ENCODE measurements around the gene CLMN.
"Not testable (repeated sequence)": the region's sequence is repeated elsewhere in the genome, so short reads cannot be mapped to it uniquely, and the experiment has no call there.

Gene CLMN

DNA sequence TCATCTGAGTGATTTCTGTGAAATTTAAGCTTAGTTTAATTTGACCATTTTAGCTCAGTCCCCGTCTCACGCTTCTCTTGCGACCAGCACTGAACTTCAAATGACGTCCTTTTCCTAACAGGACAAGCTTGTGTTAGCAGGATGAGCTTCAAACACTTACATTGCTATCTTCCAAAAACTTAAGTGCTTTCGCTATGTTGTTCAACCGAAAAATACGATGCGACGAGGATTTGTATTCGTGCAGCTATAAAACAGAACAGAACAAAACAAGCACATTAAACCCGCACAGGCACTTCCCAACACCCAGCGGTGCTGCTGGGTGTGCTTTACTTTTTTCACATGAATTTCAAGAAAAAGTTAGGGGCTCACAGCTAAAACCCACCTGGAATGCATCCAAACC, 98.2 kb downstream of the CLMN start:
- no peak for DNase-seq (ENCODE audit: low read depth in 2 of 2)

- no peak for DNase-seq (ENCODE audit: low read depth in 2 of 2)
These were observed 99.0 kb downstream of the CLMN start for GRCh38 chr14:95220663-95221231.

GRCh38 chr14:95218472-95219193, 101.1 kb downstream of the CLMN start:
- no peak for DNase-seq (ENCODE audit: low read depth in 2 of 2)

DNA sequence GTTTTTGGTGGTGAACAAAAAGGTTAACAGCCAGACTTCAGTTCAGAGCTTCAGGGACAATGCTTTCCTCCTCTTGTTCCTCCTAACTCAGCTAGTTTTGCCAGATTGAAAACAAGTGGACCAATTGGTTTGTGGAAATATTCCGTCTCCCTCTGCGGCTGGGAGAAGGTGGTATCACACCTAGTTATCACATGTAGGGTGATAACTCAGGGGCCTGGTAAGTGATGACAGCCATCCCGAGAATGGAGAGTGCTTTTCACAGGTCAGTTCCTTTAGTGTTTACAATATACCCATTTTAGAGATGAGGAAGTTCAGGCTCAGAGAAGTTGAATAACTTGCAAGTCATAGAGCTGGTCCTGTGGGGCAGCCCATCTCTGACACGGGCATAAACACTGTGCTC, 101.7 kb downstream of the CLMN start:
- no peak for DNase-seq (ENCODE audit: low read depth in 2 of 2)

DNA sequence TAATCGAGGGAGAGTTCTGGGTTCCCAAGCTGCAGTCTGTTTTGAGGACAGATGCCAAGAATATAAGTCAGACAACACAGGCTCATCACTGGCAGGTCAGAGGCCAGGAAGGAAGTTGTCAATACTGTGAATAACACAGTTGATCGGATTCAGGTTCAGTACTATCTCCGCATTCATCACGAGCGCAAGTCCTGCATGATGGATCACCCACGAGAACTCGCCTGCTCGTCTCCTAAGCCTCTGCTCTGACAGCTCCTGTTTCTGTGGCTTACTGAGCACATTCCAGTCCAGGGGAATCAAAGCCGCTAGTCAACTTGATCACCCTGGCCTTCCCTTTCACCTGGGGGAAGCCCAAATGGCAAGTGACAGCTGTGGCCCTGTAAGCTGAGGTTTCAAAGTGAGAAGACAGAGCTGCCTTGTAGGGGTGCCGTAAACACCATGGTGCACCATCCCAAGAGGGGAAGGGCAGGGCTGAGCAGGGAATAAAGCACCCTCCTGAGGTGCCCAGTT, 102.3 kb downstream of the CLMN start:
- DNase-seq (ENCODE audit: low read depth in 2 of 2), result no peak

DNA sequence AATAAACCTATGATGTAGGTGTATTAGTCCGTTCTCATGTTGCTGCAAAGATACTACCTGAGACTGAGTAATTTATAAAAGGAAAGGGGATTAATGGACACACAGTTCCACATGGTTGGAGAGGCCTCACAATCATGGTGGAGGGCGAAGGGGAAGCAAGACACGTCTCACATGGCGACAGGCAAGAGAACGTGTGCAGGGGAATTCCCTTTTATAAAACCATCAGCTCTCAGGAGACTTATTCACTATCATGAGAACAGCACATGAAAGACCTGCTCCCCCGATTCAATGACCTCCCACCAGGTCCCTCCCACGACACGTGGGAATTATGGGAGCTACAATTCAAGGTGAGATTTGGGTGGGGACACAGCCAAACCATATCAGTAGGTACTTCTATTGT, 103.7 kb downstream of the CLMN start:
- no peak for DNase-seq (ENCODE audit: low read depth in 2 of 2)

DNA sequence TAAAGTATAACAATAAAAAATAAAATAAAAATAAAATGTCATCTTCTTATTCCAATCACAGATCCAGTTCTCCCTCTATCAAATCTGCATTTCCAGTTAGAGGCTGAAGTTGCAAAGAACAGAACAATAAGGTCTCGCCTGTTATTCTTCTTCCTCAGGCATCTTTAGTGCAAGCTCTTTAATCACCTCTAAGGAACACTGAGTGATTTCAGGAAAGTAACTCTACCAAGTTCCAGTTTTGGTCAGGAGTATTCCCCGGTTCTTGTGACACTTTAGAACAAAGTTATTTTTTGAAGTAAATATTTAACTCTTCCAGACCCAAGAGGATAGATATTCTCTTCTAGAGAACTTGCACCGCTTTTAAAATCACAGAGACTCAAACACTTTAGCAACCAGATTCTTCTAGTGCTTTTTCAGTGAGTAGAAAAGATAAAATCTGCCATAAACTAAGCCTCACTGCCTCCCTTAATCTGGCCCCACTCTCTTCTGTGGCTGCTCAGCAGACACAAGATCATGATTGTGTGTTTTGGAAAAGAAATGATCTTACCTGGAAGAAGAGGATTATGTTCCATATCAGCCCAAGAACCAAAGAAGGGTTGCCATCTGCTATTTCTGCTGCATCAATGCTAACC, 104.5 kb downstream of the CLMN start:
- DNase-seq (ENCODE audit: low read depth in 2 of 2), result no peak

DNA sequence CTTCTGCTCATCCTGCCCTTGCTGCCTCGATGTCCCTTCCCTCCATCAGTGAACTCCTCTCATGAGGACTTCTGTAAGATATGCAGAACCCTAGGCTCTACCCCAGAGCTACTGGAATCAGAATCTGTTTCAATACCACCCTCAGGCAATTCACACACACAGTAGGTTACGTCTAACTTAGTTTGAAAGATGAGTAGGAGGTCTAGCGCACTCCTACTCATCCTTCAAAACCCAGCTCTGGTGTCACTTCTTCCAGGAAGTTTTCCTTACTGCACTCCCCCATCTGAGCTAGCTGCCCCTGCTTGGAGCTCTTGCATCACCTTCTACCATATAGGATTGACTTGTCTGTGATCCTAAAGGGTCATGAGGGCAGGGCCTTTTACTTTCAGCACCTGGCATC, 105.9 kb downstream of the CLMN start:
- no peak for DNase-seq (ENCODE audit: low read depth in 2 of 2)

- no peak for DNase-seq (ENCODE audit: low read depth in 2 of 2)
These were observed 107.8 kb downstream of the CLMN start for GRCh38 chr14:95211721-95212504.

DNA sequence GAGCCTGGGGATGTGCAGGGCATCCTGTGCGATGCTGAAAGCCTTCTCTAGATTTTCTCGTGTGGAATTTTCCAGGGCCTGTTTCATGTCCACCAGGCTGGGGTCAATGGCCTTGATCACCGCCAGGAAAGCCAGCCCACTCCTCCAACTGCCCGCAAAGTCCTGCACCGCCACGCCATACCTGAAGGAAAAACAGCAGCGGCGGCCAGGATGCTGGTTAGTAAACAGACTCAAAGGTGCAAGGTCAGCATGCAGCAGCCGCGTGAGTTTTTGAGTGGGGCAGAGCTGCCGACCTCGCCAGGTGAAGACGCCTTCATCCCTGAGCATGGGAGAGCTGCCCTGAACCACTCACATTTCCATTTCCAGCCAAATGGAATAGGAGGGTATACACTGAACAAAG, 109.0 kb downstream of the CLMN start:
- no peak for DNase-seq (ENCODE audit: low read depth in 2 of 2)

DNA sequence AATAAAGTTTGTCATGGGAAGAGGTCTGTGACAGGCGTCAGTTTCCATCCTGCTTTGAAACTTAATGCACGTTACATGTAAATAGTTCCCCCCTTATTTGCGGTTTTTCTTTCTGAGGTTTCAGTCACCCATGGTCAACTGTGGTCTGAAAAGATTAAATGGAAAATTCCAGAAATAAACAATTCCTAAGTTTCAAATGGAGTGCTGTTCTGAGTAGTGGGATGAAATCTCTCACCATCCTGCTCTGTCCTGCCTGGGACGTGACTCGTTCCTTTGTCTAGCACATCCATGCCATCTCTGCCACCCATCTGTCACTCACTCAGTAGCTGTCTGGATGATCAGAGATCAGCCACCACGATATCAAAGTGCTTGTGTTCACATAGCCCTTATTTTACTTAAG, 111.1 kb downstream of the CLMN start:
- no peak for DNase-seq (ENCODE audit: low read depth in 2 of 2)

- no peak for DNase-seq (ENCODE audit: low read depth in 2 of 2)
These were observed 112.1 kb downstream of the CLMN start for GRCh38 chr14:95207475-95208233.

GRCh38 chr14:95206534-95206933, 113.2 kb downstream of the CLMN start:
- DNase-seq (ENCODE audit: low read depth in 2 of 2), result no peak

- DNase-seq (ENCODE audit: low read depth in 2 of 2), result no peak
These were observed 115.0 kb downstream of the CLMN start for GRCh38 chr14:95204705-95205104.

GRCh38 chr14:95201745-95202144, 118.0 kb downstream of the CLMN start:
- DNase-seq (ENCODE audit: low read depth in 2 of 2), result not testable (repeated sequence)

DNA sequence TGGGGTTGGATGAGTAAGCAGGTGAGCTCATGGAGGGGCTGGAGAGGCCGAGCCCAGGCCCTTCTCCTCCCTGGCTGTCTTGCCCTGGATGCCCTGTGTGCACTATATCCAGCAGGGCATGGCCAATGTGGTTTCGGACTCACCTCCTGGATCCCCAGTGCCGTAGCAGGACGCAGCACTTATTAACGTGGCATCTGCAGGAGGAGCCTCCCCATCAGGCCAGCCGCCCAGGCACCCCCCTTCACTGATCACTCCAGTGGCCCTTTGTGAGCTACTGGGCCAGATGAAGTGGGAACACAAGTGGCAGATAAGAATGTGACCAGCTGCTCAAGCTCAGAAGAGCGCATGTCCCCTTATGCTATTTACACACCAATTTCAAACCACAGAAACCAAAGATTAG, 119.3 kb downstream of the CLMN start:
- no peak for DNase-seq (ENCODE audit: low read depth in 2 of 2)

DNA sequence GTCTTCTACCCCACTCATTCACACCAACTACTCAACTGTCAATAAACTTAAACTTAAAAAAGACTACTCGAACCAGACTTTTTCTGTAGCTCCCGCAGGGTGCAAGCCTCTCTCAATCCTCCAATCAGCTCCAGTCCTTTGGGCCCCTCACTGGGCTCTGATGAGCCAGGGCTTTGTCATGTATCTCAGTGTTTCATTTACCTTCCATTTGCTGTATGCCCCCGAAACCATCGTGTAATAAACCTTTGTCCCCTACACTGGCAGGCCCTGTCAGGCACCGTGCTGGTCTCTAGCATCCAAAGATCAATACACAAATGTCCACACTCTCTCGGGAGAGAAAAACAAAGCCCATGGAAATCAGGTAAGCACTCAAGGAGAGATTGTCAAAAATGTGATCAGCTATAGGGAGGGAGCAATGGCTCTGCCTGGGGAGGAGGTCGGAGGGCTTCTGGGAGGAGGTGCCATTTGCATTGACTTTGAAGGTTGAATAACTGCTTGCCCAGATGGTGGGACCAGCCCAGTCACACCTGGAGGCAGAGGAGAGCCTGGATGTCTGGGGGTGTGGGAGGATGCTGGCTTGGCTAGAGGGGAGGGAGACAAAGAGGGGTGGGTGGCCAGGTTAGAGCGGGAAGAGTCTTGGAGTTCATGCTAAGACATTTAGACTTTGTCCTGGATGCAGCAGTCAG, 120.3 kb downstream of the CLMN start:
- DNase-seq (ENCODE audit: low read depth in 2 of 2), result no peak

DNA sequence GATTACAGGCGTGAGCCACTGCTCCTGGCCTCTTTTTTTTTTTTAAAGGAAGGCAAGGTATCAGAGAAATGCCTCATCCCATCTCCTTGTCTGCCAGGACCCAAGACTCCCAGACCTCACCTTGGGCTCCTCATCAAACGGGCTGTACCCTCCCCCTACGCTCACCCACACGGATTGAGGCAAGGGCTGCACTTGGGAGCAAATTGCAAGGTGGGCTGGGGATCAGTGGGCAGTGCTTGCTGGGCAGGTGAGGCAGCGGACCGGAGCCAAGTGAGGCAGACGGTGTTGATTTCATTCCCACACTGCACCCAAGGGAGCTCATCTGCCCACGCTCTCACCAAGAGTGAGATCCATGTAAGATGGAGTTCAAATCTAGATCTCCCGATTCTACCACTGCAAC, 121.4 kb downstream of the CLMN start:
- DNase-seq (ENCODE audit: low read depth in 2 of 2), result no peak

- DNase-seq (ENCODE audit: low read depth in 2 of 2), result no peak
These were observed 122.2 kb downstream of the CLMN start for GRCh38 chr14:95197551-95197950.

GRCh38 chr14:95196826-95197545, 122.7 kb downstream of the CLMN start:
- DNase-seq (ENCODE audit: low read depth in 2 of 2), result no peak

Measured in activated CD8-positive, alpha-beta memory T cell treated with anti-CD3 and anti-CD28 coated beads for 4 hours (primary cell).